ENCODE results near the gene CNOT11. TPM values are rescaled to one million over a fixed set of nuclear protein-coding genes. Genes with fewer than 3 reads are reported as not detected.

Gene CNOT11
- total and polyA plus RNA-seq, 2 of the 13 experiments (the other 11 are each of a cell fraction or from before 2014, with no cell fraction given) = 114 to 209 TPM

DNA sequence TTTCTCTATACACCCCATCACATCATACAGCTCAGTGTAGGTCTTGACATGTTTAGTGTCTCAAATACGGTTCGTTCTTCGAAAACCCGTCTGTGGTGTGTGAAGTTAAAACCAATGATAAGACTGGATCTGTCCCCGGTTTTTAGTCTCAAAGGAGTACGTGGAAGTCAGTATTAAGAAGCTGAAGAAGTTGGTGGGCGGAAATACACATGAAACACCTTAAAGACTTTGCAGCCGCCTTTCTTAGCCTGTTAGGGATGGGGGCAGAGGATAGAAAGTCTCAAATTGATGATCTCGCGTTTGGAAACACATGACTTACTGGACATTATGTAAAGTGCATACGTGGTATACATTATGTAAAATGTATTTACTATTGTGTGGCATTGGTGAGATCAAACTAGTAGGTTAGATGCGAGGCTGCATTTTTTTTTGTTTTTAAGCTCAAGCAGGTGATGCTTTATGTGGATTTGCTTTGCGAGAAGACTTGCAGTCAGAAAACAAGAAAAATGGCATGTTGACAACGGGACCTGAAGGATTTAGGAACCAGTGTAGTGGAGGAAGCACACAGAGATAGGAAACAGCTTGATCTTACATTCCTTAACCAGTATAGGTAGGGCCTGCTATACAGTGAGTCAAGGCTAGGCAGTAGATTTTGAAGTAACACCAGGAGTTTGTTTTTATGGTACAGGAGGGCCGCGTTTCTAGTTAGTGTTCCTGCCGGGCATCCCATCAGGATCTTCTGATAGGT, 1.2 kb downstream of the CNOT11 start:
- Histone ChIP-seq H3K9me3 (ENCODE audit: low read length) (no peaks in the 10 kb centered on the region), H4K20me1 (ENCODE audit: insufficient read depth, low read length) (peaks cover 3% of the 10 kb centered on the region; the same call in 1 of the 2 replicates), H3K4me3 (replicated peaks in 1 of 3; ENCODE audit: insufficient read depth in 1 of 3, low read depth in 2 of 3, low read length in 3 of 3) (peak overlapping the region; percentile 82 to 98 (median 90)), H3K9ac (ENCODE audit: insufficient read depth, low read depth, low read length) (peak overlapping the region; percentile 96), H2AFZ (ENCODE audit: low read length) (no peak overlapping the region), H3K4me2 (ENCODE audit: low read depth, low read length) (peak overlapping the region; percentile 93), H3K27me3 (ENCODE audit: control insufficient read depth in 1 of 2, insufficient read depth in 2 of 2, low read length in 2 of 2) (no peaks in the 10 kb centered on the region; a peak in 1 of 5 replicates), H3K36me3 (replicated peaks in 1 of 2; ENCODE audit: control insufficient read depth in 1 of 2, insufficient read depth in 2 of 2, low read length in 2 of 2) (peaks cover 2 to 13% of the 10 kb centered on the region in 2 experiments; a peak in 4 of 5 replicates), H3K4me1 (ENCODE audit: insufficient read depth, low read length) (peaks cover 72% of the 10 kb centered on the region), H3K27ac (ENCODE audit: extremely low read length, insufficient read depth, low read length) (peak overlapping the region; percentile 86), H3K79me2 (ENCODE audit: insufficient read depth, low read length) (peaks cover 55% of the 10 kb centered on the region)
- DNase-seq (ENCODE audit: low spot score) (no peak), ATAC-seq (no peak), FAIRE-seq (no peak)
- in situ Hi-C loops (cut with HindIII; ENCODE audit: extremely low pct_ligation_motif_present, low pct_unique_long_range_greater_than_20kb) = no loop called here
- ChIA-PET POLR2A (interaction anchor here (0.9 to 4.1 kb wide), 10 partner anchors 8 to 313 kb away, joined by 3 to 53 read pairs (median 6); partner anchors contain the start of gene RNF149), CTCF (ENCODE audit: low intra/inter-chr PET ratio, low total read pairs) (no interaction called here)
- intact Hi-C loops (cut with micrococcal nuclease; ENCODE audit: unreplicated experiment) = no loop called here
- WGBS (ENCODE audit: low lambda C conversion rate) = 10% methylated on average over 17 of the region's 17 CpGs
- BruUV-seq (replicated peaks) = TSS peak; percentile 77
- TF ChIP-seq MBD4 (IDR thresholded peaks at IDR 0.05; ENCODE audit: borderline replicate concordance, low read length) (no peak), MAFG (CRISPR knock-in tag; IDR thresholded peaks at IDR 0.05) (no peak), ATF7-NPFF (CRISPR knock-in tag; IDR thresholded peaks at IDR 0.05; ENCODE audit: low read depth) (0 out of 2 replicates have a peak, but pooled peaks have one; percentile 23), REPIN1 (CRISPR knock-in tag; IDR thresholded peaks at IDR 0.05; ENCODE audit: borderline replicate concordance, low read depth) (no peak), ZNF292 (CRISPR knock-in tag; IDR thresholded peaks at IDR 0.05; ENCODE audit: borderline replicate concordance, low read depth) (no peak), HIVEP1 (CRISPR knock-in tag; IDR thresholded peaks at IDR 0.05) (no peak), ZNF3 (CRISPR knock-in tag; IDR thresholded peaks at IDR 0.05) (no peak), ZNF746 (CRISPR knock-in tag; IDR thresholded peaks at IDR 0.05) (no peak), POLR2A (IDR thresholded peaks at IDR 0.05; ENCODE audit: insufficient read depth in 1 of 2, low read depth in 2 of 2, low read length in 2 of 2) (peak in 1 of 2 experiments; percentile 8; a peak in 1 of 4 replicates), ZFP36 (IDR thresholded peaks at IDR 0.05; ENCODE audit: borderline replicate concordance, low read depth, low read length, partially characterized antibody) (no peak), ISL2 (CRISPR knock-in tag; IDR thresholded peaks at IDR 0.05) (no peak), PHF5A (CRISPR knock-in tag; IDR thresholded peaks at IDR 0.05; ENCODE audit: low read depth, unreplicated experiment) (no peak), ARNT2 (CRISPR knock-in tag; IDR thresholded peaks at IDR 0.05; ENCODE audit: low read depth) (0 out of 2 replicates have a peak, but pooled peaks have one; percentile 12), TGIF2 (CRISPR knock-in tag; IDR thresholded peaks at IDR 0.05) (0 out of 2 replicates have a peak, but pooled peaks have one; percentile 25), ZNF256 (CRISPR knock-in tag; conservative IDR thresholded peaks at IDR 0.05) (0 out of 2 replicates have a peak, but pooled peaks have one; percentile 10), EHMT2 (IDR thresholded peaks at IDR 0.05; ENCODE audit: borderline replicate concordance, low read depth, low read length) (no peak), KAT8 (CRISPR knock-in tag; IDR thresholded peaks at IDR 0.05) (no peak), KDM4B (CRISPR knock-in tag; IDR thresholded peaks at IDR 0.05) (no peak), SAP130 (CRISPR knock-in tag; IDR thresholded peaks at IDR 0.05; ENCODE audit: low read depth) (peak; percentile 8), CBX5 (CRISPR knock-in tag; IDR thresholded peaks at IDR 0.05; ENCODE audit: borderline replicate concordance) (no peak), RBAK (CRISPR knock-in tag; IDR thresholded peaks at IDR 0.05) (no peak)
- TF ChIP-seq, protein P1, sequence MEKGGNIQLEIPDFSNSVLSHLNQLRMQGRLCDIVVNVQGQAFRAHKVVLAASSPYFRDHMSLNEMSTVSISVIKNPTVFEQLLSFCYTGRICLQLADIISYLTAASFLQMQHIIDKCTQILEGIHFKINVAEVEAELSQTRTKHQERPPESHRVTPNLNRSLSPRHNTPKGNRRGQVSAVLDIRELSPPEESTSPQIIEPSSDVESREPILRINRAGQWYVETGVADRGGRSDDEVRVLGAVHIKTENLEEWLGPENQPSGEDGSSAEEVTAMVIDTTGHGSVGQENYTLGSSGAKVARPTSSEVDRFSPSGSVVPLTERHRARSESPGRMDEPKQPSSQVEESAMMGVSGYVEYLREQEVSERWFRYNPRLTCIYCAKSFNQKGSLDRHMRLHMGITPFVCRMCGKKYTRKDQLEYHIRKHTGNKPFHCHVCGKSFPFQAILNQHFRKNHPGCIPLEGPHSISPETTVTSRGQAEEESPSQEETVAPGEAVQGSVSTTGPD (CRISPR knock-in tag; IDR thresholded peaks at IDR 0.05) = 0 out of 2 replicates have a peak, but pooled peaks have one; percentile 28
- TF ChIP-seq, protein P2, sequence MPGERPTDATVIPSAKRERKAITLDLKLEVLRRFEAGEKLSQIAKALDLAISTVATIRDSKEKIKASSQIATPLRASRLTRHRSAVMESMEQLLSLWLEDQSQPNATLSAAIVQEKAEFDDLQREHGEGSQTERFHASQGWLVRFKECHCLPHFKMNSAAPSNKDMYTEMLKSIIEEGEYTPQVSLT (CRISPR knock-in tag; IDR thresholded peaks at IDR 0.05; ENCODE audit: borderline replicate concordance, low read depth) = no peak
- TF ChIP-seq, protein P3, sequence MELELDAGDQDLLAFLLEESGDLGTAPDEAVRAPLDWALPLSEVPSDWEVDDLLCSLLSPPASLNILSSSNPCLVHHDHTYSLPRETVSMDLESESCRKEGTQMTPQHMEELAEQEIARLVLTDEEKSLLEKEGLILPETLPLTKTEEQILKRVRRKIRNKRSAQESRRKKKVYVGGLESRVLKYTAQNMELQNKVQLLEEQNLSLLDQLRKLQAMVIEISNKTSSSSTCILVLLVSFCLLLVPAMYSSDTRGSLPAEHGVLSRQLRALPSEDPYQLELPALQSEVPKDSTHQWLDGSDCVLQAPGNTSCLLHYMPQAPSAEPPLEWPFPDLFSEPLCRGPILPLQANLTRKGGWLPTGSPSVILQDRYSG (CRISPR knock-in tag; IDR thresholded peaks at IDR 0.05) = no peak

Data from HepG2 (cell line).